ENCODE data around the gene FMO2.
A peak's percentile ranks its signal among the peaks of the same experiment; 100 is the strongest.

The FMO2 gene

DNA sequence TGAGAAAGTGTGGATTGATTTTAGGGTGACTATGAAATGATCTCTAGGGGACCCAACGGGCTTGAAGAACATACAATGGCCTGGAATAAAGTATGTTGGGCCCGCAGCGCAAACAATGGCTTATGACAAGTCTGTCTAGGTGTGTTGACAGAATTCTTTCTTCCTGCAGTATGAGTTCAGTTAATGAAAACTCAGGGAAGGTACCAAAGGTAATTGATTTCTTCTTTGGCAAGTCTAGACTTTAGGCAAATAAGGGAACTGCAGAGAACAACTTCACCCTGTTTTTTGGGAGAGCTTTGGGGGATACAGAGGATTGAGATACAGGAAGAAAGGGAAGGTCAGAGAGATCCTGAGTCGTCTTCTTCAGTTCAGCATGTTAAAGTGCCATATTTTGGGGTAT is 7.8 kb upstream of the FMO2 start:
- no peak for DNase-seq

- no peak for DNase-seq
Measured at GRCh38 chr1:171179318-171180227, 5.5 kb upstream of the FMO2 start.

DNA sequence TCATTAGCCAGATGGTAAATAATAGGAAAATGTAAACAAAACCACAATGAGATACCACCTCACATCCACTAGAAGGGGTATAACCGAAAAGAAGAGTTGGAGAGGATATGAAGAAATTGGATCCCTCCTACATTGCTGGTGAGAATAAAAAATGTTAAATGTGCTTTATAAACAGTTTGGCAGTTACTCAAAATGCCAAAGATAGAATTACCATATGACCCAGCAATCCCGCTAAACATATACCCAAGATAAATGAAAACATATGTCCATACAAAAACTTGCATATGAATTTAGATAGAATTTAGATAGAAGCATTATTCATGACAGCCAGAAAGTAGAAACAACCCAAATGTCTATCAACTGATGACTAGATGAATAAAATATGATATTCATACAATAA is 4.4 kb upstream of the FMO2 start:
- DNase-seq: no peak

DNA sequence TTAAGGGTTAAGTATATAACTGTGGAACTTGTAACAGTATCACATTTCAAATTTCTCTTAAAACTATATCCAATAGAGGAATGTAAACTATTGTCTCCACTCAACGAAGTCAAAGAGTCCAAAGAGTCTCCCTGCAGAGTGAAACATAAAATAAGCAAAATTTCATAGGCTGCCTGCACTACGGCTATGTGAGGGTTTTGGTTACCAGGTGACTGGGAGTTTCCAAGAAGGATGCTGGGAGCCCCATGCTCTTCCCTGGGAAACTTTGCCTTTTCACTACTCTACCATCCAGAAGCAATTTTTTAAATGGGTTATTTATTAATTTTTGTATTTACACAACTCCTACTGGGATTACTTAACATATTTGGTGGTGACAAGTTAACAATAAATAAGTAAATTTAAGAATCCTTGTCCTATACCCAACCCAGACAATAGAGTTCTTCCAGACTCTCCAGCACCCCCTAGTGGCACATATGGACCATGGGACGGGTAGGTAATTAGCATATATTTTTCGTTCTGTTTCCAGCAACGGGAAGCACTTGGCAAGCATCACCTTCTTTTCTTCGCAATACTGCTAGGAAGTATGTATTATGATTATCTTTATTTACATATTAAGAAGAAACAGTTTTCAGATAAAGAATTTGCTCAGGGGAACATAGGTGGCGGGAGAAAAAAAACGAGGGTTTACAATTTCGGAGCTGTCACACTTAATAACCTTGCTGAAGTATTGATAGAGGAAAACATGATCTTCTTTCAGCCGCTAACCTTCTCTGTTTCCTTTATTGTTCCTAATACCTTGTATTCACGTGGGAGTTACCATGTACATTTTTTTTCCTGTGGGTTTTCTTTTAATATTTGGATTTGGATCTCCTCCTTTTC is 3.5 kb downstream of the FMO2 start:
- peak; percentile 21 for DNase-seq

GRCh38 chr1:171191992-171192391 is 6.9 kb downstream of the FMO2 start:
- DNase-seq: no peak

DNA sequence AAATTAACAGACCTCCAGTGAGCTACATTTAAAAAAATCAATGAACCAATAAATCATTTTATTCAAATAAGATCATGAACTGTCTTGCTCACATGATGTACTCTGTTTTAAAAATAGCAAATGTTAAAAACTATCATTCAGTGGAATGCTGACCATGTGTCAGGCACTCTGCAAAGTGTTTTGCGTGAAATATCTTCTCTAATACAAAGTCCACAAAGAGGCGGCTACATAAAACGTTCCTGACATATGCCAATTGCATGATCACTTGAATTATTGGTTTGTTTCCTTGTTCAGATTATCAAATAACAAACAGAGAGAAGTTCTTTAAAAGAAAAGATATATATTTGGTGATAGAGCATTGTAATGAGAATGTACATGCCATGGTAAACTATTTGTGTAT is 10.7 kb downstream of the FMO2 start:
- DNase-seq: no peak

GRCh38 chr1:171196351-171196750 is 11.3 kb downstream of the FMO2 start:
- DNase-seq: no peak

DNA sequence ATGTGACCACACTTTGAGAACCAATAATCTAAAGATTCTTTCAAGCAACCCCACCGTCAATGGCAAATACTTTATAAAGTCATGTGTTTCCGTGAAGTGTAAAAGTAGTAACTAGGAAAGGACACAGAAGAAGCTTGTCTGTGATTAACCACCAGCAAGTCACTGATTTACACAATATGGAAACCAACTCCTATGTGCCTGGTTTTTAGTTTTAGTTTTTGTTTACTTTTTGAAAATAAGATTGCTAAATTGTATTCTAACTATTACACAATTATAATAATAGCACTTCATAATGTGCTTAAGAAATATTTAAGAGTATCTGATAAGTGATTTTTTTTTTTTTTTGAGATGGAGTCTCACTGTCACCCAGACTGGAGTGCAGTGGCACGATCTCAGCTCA is 13.0 kb downstream of the FMO2 start:
- DNase-seq: no peak

- DNase-seq: no peak
Measured at GRCh38 chr1:171204296-171204695, 19.2 kb downstream of the FMO2 start.

GRCh38 chr1:171206204-171206977 is 21.3 kb downstream of the FMO2 start:
- DNase-seq: no peak

DNA sequence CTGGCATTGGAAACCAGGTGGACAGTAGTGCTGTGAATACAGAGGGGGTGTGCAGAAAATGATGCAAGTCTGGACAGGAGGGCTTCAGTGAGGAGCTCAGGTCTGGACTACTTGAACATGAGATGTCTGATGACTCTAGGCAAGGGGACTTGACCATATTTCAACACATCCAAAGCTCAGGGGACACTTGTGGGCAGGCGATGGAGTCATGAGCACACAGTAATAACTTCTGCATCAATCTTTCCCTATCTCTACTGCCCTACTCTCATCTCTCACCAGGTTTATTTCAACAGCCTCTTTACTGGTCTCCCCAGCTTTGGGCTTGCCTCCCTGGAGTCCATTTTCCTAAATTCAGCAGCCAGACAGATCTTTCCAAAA is 21.9 kb downstream of the FMO2 start:
- DNase-seq: no peak

- DNase-seq: no peak
Measured at GRCh38 chr1:171207377-171207776, 22.3 kb downstream of the FMO2 start.

- no peak for DNase-seq
Measured at GRCh38 chr1:171210355-171210754, 25.3 kb downstream of the FMO2 start.

- DNase-seq: no peak
Measured at GRCh38 chr1:171212607-171213351, 27.7 kb downstream of the FMO2 start.

GRCh38 chr1:171213559-171214454 is 28.7 kb downstream of the FMO2 start:
- DNase-seq: no peak

DNA sequence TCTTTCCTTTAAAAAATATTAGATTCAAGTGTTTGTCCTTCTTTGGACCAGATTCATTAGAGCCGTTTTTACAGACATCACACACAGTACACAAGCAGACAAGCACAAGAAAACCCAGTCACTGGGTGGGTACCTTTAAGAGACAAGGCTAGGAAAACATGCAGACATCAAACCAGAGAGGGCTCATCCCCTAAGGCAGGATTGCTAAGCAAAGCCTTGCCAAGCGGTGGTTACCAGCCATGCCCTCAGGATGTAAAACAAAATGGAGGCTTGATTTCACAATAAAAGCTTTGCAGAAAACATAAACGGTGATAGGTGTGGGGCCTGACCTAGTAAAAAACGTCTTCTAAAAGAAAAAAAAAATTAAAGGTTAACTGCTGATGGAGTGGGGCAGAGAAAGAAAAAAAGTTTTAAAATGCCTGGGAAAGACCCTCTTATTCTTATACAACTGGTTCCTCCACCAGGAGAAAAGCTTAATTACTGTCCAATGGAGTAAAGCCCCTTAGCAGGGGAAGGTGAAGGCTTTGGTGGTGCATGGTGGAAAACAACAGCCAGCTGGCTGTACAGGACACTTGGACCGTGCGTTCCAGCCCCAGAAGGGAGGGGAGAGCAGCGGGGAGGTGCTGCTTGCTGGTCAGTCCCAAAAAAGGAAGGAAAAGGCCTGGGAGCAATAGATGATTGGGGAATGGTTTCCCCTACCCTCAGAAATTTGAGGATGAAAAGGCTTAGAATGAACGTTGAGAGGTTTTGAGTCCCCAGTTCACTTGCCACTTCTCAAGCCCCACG is 32.8 kb downstream of the FMO2 start:
- DNase-seq: no peak

DNA sequence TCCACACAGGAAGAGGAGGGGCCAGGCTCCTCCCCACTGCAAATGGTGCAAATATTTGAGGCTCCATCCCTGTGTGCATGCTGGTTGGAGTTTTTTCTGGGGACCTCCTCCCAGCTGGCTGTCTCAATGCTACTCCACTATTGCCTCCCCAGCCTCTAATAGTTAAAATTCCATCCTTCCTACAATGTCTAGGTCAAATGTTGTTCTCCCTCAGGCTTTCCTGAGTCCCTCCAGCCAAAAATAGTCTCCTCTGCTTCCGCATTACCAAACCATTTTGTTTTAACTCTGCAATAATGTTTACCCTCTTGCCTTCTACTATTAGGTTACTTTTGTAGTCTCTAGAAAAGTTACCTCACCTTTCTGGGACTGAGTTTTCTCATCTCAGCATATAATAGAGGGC is 33.6 kb downstream of the FMO2 start:
- no peak for DNase-seq

GRCh38 chr1:171219346-171220080 is 34.4 kb downstream of the FMO2 start:
- no peak for DNase-seq

DNA sequence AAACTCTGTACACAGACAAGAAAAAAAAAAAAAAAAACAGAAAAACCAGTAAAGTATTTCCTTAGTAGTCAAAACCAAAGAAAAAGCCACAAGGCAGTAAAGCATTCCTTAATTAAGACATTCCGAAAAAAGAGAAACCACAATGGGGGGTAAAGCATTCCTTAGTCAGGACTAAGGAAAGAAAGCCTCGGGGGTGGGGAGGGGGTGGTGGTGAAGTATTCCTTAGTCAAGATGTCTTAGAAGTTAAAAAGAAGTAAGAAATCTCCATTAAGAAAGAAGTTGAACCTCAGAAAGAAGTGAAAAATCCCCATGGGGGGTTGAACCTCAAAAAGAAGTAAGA is 35.0 kb downstream of the FMO2 start:
- no peak for DNase-seq

GRCh38 chr1:171220581-171221054 is 35.5 kb downstream of the FMO2 start:
- no peak for DNase-seq

Measured in NCI-H1436 (cell line).